GM10266 (cell line): ENCODE data around the gene DNAH11.
"Not testable (repeated sequence)": the region's sequence is repeated elsewhere in the genome, so short reads cannot be mapped to it uniquely, and the experiment has no call there.

Experiments used
- DNase-seq: peaks from one replicate; pipeline ENCODE4 v3.0.0; 2012; ENCODE audit errors: extremely low spot score
- CTCF ChIP-seq: IDR thresholded peaks from 2 replicates; pipeline ENCODE4 v1.5.1; 2012; ENCODE audit warnings: mild to moderate bottlenecking, low read depth; ENCODE audit not compliant: control insufficient read depth, insufficient read depth; ENCODE audit errors: missing control alignments

Gene DNAH11

GRCh38 chr7:21671859-21672258 is 129.0 kb downstream of the DNAH11 start:
- no peak for TF ChIP-seq CTCF

GRCh38 chr7:21675255-21675654 is 132.4 kb downstream of the DNAH11 start:
- TF ChIP-seq CTCF, result no peak
- DNase-seq, result no peak

More at GRCh38 chr7:21671859-21672258, 129.0 kb downstream of the DNAH11 start:
- DNase-seq, result peak; percentile 32

- no peak for TF ChIP-seq CTCF
- no peak for DNase-seq
Observed at GRCh38 chr7:21690705-21691104, 147.9 kb downstream of the DNAH11 start.

- not testable (repeated sequence) for DNase-seq
Observed at GRCh38 chr7:21691146-21691545, 148.3 kb downstream of the DNAH11 start.

- not testable (repeated sequence) for DNase-seq
Observed at GRCh38 chr7:21700587-21700986, 157.7 kb downstream of the DNAH11 start.

- no peak for TF ChIP-seq CTCF
Observed at GRCh38 chr7:21702303-21702702, 159.5 kb downstream of the DNAH11 start.

GRCh38 chr7:21704359-21704758 is 161.5 kb downstream of the DNAH11 start:
- no peak for TF ChIP-seq CTCF

More at GRCh38 chr7:21702303-21702702, 159.5 kb downstream of the DNAH11 start:
- DNase-seq, result no peak

GRCh38 chr7:21706131-21706530 is 163.3 kb downstream of the DNAH11 start:
- TF ChIP-seq CTCF, result no peak
- no peak for DNase-seq

More at GRCh38 chr7:21704359-21704758, 161.5 kb downstream of the DNAH11 start:
- no peak for DNase-seq
